Endothelial cell of umbilical vein (primary cell): Measurements from ENCODE around the gene IL17RD. TPM values are rescaled to one million over a fixed set of nuclear protein-coding genes. Genes with fewer than 3 reads are reported as not detected.

ENCODE experiments used
- BruUV-seq: library from RNA; stranded (reverse); fragments of 400-500 nt; replicated peaks from 2 replicates; lab custom pipeline; 2021; lab: Mats Ljungman, UMichigan
- CTCF ChIA-PET: fragments of 300-600, 350-600 bp; sonication (Branson Sonifier 250); formaldehyde crosslinking; loops from one replicate; lab custom pipeline; 2021; ENCODE audit warnings: antibody characterized with exemption, inconsistent platforms; lab: Charles Lee
- POLR2A ChIA-PET: fragments of 300-600, 350-600 bp; sonication (Branson Sonifier 250); formaldehyde crosslinking; loops from one replicate; lab custom pipeline; 2021; ENCODE audit warnings: antibody characterized with exemption, inconsistent platforms; lab: Charles Lee
- DNase-seq: peaks from one replicate; pipeline ENCODE4 v3.0.0-alpha.2; 2011; ENCODE audit warnings: low read depth, low spot score
- FAIRE-seq: peaks from 2 replicates; lab custom pipeline; 2011; peaks lifted over from hg19 to GRCh38; lab: Jason Lieb, UNC
- H2AFZ ChIP-seq: 2 replicates; pipeline ENCODE4 v1.6.0; 2012; ENCODE audit warnings: low read depth, low read length, control low read depth, inconsistent platforms
- H3K27ac ChIP-seq: 2 replicates; pipeline ENCODE4 v1.5.1; 2011; ENCODE audit warnings: low read depth, mild to moderate bottlenecking, control low read depth, low read length, moderate library complexity; ENCODE audit not compliant: insufficient read depth
- H3K27me3 ChIP-seq, 2 experiments: 2 replicates each; pipeline versions ENCODE4 v1.6.0 to v1.6.1; 2011; ENCODE audit warnings: low read length in 2 of 2, mixed read lengths in 1 of 2; ENCODE audit not compliant: control insufficient read depth in 2 of 2, insufficient read depth in 2 of 2
- H3K36me3 ChIP-seq, 2 experiments: 2 replicates in 1 of 2; 3 replicates in 1 of 2; pipeline ENCODE4 v1.5.1; 2011; ENCODE audit warnings: low read length in 2 of 2, mild to moderate bottlenecking in 1 of 2, moderate library complexity in 1 of 2; ENCODE audit not compliant: control insufficient read depth in 2 of 2, insufficient read depth in 2 of 2; ENCODE audit errors: extremely low read depth in 1 of 2
- H3K4me1 ChIP-seq: 3 replicates; pipeline ENCODE4 v1.5.1; 2011; ENCODE audit warnings: mild to moderate bottlenecking, low read length; ENCODE audit not compliant: control insufficient read depth, insufficient read depth; ENCODE audit errors: extremely low read depth
- H3K4me2 ChIP-seq: 2 replicates; pipeline ENCODE4 v1.6.1; 2011; ENCODE audit warnings: low read length, control low read depth, mixed read lengths; ENCODE audit not compliant: insufficient read depth
- H3K4me3 ChIP-seq, 3 experiments: fragments of 200-600 bp in 1 of 3; sonication (generic), shearing (Covaris generic) in 1 of 3; replicated peaks in 1 of 3; 2 replicates each; pipeline ENCODE4 v1.5.1; 2011 to 2016; ENCODE audit warnings: control low read depth in 3 of 3, low read length in 3 of 3, mild to moderate bottlenecking in 2 of 3, inconsistent platforms in 1 of 3, low read depth in 1 of 3, moderate library complexity in 1 of 3; ENCODE audit not compliant: insufficient read depth in 1 of 3
- H3K79me2 ChIP-seq: 2 replicates; pipeline ENCODE4 v1.6.0; 2012; ENCODE audit warnings: low read length, inconsistent platforms; ENCODE audit not compliant: control insufficient read depth, insufficient read depth
- H3K9ac ChIP-seq: replicated peaks from 2 replicates; pipeline ENCODE3; 2011; ENCODE audit warnings: low read length, control low read depth; ENCODE audit not compliant: insufficient read depth; ENCODE audit errors: extremely low read depth
- H3K9me1 ChIP-seq: replicated peaks from 3 replicates; pipeline ENCODE4 v1.6.0; 2011; ENCODE audit warnings: mild to moderate bottlenecking, low read length; ENCODE audit not compliant: control insufficient read depth, insufficient read depth; ENCODE audit errors: extremely low read depth
- H3K9me3 ChIP-seq: replicated peaks from 2 replicates; pipeline ENCODE4 v1.5.1; 2012; ENCODE audit warnings: low read length, inconsistent platforms; ENCODE audit not compliant: control insufficient read depth, insufficient read depth
- H4K20me1 ChIP-seq: replicated peaks from 2 replicates; pipeline ENCODE3; 2011; ENCODE audit warnings: mild to moderate bottlenecking, low read length; ENCODE audit not compliant: control insufficient read depth, insufficient read depth; ENCODE audit errors: extremely low read depth
- EZH2 ChIP-seq: IDR thresholded peaks from 2 replicates; pipeline ENCODE4 v1.6.1; 2012; ENCODE audit warnings: borderline replicate concordance, low read depth, mild to moderate bottlenecking, moderate library complexity, low read length, inconsistent platforms; ENCODE audit not compliant: severe bottlenecking
- FOS ChIP-seq: IDR thresholded peaks from 2 replicates; pipeline ENCODE4 v1.6.1; 2011; ENCODE audit warnings: mild to moderate bottlenecking, low read length, moderate library complexity, borderline replicate concordance; ENCODE audit not compliant: insufficient read depth
- GATA2 ChIP-seq: IDR thresholded peaks from 2 replicates; pipeline ENCODE4 v1.7.0; 2011; ENCODE audit warnings: low read depth, mild to moderate bottlenecking, moderate library complexity, mixed read lengths, low read length; ENCODE audit not compliant: insufficient read length, insufficient read depth
- JUN ChIP-seq: IDR thresholded peaks from 2 replicates; pipeline ENCODE4 v1.6.1; 2011; ENCODE audit warnings: borderline replicate concordance, low read depth; ENCODE audit not compliant: insufficient read length, insufficient read depth
- MYC ChIP-seq: IDR thresholded peaks from one replicate; pipeline ENCODE4 v1.6.1; 2011; ENCODE audit warnings: mild to moderate bottlenecking, low read depth, low read length
- POLR2A ChIP-seq: IDR thresholded peaks from 2 replicates; pipeline ENCODE4 v1.6.1; 2012; ENCODE audit warnings: low read depth, mild to moderate bottlenecking, control low read depth, low read length
- POLR2AphosphoS5 ChIP-seq: IDR thresholded peaks from 2 replicates; pipeline ENCODE4 v1.6.1; 2012; ENCODE audit warnings: low read depth, mild to moderate bottlenecking, control low read depth, low read length, moderate library complexity; ENCODE audit not compliant: insufficient read depth
- dilution Hi-C: fragments of 300-500 bp; cut with MboI; formaldehyde crosslinking; loops from one replicate; pipeline ENCODE4 v1.15.0; 2019; ENCODE audit warnings: low sequenced_read_pairs; ENCODE audit not compliant: extremely low pct_ligation_motif_present
- intact Hi-C: fragments of 100-400 bp; cut with micrococcal nuclease; formaldehyde crosslinking; loops from one replicate; pipeline ENCODE4 v1.10.0; 2022
- polyA plus RNA-seq, 4 experiments: library from polyadenylated mRNA; depleted of rRNA in 3 of 4; stranded (reverse) in 3 of 4; unstranded in 1 of 4; fragments of >200 nt; gene quantifications; 2 replicates each; pipeline versions ENCODE4 v1.2.1 to v1.2.3, GENCODE V29; 2011 to 2012; ENCODE audit warnings: missing spikeins in 1 of 4
- total RNA-seq: library from RNA; stranded (reverse); gene quantifications from 2 replicates; pipeline ENCODE4 v1.2.3, GENCODE V29; 2021
- TF ChIP-seq, protein P1 (sequence below), 2 donors: IDR thresholded peaks; 1 replicate in 1 of 2; 2 replicates in 1 of 2; pipeline ENCODE4 v1.5.1; 2011; ENCODE audit warnings: low read length in 2 of 2, mild to moderate bottlenecking in 2 of 2, moderate library complexity in 2 of 2, control low read depth in 1 of 2, inconsistent platforms in 1 of 2, low read depth in 1 of 2; ENCODE audit not compliant: insufficient read depth in 1 of 2; ENCODE audit errors: extremely low read depth in 1 of 2
- TF ChIP-seq, protein P2 (sequence below): IDR thresholded peaks from 2 replicates; pipeline ENCODE4 v1.6.1; 2011; ENCODE audit not compliant: insufficient read depth, insufficient read length

The IL17RD gene
- total and polyA plus RNA-seq, 2 donors (not counting 3 experiments of a cell fraction or from before 2014, with no cell fraction given), result 0.36 to 0.93 TPM

DNA sequence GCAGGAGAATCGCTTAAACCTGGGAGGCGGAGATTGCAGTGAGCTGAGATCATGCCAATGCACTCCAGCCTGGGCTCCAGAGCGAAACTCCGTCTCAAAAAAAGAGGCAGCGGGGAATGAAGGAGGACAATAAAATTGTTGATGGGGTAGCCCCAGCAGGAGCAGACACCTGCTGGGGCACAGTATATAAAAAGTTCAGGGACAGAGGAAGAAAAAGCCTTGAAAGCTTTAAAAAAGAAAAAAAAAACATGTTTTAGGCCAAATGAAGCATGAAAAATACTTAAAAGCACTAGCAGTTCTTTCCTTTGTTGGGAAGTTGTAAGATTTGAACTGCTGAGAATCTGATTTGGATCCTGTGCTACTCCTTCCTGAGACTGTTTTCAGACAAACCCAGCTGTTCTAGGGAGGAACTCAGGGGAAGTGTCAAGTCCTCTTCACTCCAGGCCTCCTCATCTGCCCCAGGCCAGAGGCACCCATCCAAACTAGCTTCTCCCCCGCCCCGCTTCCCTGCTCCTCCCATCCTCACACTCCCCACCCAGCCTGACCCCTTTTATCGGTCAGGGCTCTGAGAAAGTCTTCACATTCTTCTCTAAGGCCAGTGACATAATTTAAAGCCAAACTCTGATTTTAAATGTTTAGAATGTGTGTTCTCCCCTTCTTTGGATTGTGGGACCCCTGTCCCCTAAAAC, 4.9 kb downstream of the IL17RD start:
- Histone ChIP-seq H3K27ac (no peak overlapping the region), H3K9me1 (no peaks in the 10 kb centered on the region), H2AFZ (no peak overlapping the region), H3K36me3 (no peaks in the 10 kb centered on the region), H3K9me3 (no peaks in the 10 kb centered on the region), H3K4me3 (no peak overlapping the region), H3K4me1 (peaks cover 9% of the 10 kb centered on the region), H3K4me2 (no peak overlapping the region), H3K79me2 (no peaks in the 10 kb centered on the region), H3K9ac (no peak overlapping the region), H4K20me1 (no peaks in the 10 kb centered on the region), H3K27me3 (peaks cover 61 to 68% of the 10 kb centered on the region in 2 experiments)
- intact Hi-C loops (no loop called here), dilution Hi-C loops (no loop called here)
- TF ChIP-seq POLR2AphosphoS5, result no peak
- TF ChIP-seq MYC, result no peak
- TF ChIP-seq, protein P1, sequence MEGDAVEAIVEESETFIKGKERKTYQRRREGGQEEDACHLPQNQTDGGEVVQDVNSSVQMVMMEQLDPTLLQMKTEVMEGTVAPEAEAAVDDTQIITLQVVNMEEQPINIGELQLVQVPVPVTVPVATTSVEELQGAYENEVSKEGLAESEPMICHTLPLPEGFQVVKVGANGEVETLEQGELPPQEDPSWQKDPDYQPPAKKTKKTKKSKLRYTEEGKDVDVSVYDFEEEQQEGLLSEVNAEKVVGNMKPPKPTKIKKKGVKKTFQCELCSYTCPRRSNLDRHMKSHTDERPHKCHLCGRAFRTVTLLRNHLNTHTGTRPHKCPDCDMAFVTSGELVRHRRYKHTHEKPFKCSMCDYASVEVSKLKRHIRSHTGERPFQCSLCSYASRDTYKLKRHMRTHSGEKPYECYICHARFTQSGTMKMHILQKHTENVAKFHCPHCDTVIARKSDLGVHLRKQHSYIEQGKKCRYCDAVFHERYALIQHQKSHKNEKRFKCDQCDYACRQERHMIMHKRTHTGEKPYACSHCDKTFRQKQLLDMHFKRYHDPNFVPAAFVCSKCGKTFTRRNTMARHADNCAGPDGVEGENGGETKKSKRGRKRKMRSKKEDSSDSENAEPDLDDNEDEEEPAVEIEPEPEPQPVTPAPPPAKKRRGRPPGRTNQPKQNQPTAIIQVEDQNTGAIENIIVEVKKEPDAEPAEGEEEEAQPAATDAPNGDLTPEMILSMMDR (IDR thresholded peaks at IDR 0.05; ENCODE audit: extremely low read depth in 1 of 2, insufficient read depth in 1 of 2, low read depth in 1 of 2, low read length in 2 of 2), result no peak
- TF ChIP-seq JUN, result no peak
- TF ChIP-seq FOS, result no peak
- no peak for TF ChIP-seq EZH2
- no peak for TF ChIP-seq GATA2
- TF ChIP-seq, protein P2, sequence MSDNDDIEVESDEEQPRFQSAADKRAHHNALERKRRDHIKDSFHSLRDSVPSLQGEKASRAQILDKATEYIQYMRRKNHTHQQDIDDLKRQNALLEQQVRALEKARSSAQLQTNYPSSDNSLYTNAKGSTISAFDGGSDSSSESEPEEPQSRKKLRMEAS, result no peak
- TF ChIP-seq POLR2A, result no peak
- DNase-seq (no peak), FAIRE-seq (no peak)
- POLR2A ChIA-PET, result no interaction called here
- CTCF ChIA-PET, result interaction anchor here (1.2 to 3.7 kb wide), 2 partner anchors 10 to 164 kb away, joined by 3 to 20 read pairs; no protein-coding TSS in a partner anchor
- BruUV-seq, result no TSS peak
